NCI-H2227 (cell line): Measurements from ENCODE around the gene PALLD.

Experiments used
- DNase-seq: peaks from one replicate; lab custom pipeline; 2025; ENCODE audit not compliant: unreplicated experiment; lab: John Stamatoyannopoulos, UW

PALLD gene

DNA sequence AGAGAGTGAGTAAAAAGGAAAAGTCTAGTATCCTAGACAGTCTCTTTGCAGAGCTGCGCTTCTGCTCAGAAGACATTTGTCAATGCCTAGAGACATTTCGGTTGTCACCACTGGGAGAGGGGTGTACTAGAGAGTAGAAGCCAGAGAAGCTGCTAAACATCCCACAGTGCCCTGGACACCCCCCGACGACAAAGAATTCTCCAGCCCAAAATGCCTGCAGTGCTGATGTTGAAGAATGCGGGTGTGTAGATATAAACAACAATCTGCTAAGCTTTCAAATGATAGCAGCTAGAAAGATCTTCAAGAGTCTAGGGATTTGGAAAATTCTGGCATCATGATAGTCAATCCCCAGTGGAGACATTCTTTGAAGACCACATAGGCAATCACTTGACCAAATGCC lies 90.1 kb downstream of the PALLD start:
- DNase-seq = no peak

DNA sequence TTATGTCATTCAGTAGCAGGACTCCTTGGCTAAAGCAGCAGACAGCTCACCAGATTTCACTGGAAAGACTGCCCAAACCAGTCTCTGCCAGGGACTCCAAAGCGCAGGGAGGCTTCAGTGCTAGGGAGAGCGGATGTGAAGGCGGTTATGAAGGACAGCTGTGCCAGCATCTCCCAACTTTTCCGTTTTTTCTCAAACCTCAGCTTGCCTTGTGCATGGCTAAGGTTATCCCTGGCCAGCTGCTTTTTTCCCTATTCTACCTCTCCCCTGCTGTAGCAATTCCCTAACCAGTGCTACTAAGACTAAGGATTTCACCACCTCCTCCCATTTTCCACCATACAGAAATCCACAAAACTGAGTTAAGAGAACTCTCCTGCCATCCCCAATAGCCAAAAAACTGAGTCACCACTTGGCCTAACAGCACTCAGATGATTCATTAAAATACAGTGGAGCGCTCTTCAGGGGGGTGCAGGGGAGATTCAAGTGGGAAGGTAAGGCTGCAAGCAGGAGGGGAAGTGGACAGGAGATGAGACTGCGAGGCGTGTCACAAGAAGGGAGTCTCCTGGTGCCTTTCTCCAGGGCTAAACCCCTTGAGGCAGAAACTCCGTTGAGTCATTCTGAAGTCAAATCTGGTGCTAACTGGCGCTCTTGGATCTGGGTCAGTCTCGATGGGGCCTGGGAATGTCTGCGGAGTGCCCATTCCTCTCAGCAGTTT lies 90.7 kb downstream of the PALLD start:
- DNase-seq = no peak

DNA sequence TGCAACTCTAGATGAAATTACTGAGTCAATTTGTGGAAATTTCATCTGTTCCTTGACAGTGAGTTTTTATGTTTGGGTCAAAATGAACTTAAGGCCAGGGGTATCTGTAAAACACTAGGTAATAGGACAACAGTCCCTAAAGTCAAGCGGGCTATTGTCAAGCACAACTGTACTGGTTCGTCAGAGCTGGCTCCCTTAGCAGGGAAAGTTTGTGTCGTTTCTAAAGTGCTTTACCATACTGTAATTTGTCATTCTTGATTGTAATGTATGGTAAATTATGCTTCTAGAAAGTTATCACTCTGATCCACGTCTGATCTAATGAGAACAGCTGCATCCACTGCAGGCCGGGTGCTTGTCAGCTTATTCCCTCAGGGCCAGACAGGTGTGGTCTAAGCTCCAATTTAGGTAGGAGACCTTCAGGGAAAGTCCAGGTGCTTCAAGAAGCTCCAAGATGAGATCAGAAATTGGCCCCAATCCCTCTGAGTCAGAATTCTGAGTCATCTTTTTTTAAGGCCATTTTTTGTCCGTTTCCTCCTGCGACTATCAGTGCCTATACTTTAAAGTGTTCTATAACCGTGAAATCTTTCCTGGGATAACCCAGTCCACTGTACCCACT lies 92.2 kb downstream of the PALLD start:
- no peak for DNase-seq

DNA sequence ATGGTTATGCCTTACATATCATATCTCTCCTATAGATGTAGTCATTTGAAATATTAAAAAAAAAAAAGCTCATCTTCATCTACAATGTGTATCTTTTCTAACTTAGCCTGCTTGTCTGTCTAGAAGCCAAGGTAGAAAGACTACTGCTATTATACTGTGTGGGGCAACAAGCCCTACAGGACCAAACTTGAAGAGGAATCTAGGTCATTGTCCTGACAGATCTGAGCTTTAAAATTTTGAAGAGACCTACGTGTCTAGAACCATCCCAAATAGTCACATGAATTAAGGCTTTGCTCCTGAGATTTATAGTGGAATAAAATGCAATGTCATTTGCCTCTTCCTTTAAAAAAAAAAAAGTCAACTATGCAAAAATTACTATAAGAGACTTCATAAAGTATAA lies 95.8 kb downstream of the PALLD start:
- no peak for DNase-seq

DNA sequence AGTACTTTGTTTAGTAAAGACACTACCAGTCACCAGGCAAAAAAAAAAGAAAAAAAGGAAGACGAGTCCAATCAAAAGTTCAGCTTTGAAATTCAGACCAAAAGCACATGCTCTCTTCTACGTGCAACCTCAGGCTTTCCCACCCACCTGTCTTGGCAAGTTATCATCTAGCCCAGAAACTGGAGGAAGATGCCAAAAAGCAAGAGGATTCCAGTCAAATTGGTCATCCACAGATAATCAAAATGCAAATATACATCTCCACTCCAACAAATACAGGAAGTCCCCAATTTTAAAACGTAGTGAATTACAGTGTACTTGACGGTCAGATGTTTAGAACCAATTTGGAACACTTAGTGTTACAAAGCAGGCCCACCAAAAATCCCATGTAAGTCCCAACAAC lies 96.5 kb downstream of the PALLD start:
- DNase-seq = no peak

DNA sequence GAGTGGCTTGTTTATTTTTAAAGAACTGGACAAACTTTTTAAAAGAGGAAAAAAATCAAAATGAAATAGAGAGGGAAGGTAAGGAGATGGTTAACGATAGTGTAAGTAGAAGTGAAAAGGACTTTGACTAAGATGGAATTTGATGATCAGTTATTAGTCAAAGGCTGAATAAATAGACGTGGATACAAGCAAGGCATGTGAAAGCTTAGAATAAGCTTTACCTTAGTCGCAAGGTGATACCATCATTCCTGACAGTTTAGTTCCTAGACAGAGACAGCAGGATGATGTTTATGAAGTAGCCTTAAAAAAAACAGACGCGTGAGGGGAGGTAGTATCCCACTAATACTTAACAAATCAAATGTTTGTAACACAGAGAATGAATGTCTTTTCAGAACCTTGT lies 97.3 kb downstream of the PALLD start:
- DNase-seq = no peak

DNA sequence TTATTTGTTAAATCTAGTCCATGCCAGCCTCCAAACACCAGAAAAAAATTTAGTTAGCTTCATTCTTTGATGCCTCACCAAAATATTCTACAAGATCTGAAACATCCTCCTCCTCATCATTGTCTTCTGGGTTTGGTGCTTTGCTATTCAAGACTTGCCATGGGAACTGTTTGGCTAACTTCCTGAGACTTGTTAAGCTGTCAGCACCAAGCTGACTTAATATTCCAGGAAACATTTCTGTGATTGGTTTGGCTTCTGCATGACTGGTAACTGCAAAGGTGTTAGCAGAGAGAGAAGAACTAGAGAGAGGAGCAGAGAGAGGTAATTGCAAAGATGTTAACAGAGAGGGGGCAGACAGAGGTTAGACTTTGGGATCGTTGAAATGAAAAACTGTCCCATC lies 101.3 kb downstream of the PALLD start:
- no peak for DNase-seq

DNA sequence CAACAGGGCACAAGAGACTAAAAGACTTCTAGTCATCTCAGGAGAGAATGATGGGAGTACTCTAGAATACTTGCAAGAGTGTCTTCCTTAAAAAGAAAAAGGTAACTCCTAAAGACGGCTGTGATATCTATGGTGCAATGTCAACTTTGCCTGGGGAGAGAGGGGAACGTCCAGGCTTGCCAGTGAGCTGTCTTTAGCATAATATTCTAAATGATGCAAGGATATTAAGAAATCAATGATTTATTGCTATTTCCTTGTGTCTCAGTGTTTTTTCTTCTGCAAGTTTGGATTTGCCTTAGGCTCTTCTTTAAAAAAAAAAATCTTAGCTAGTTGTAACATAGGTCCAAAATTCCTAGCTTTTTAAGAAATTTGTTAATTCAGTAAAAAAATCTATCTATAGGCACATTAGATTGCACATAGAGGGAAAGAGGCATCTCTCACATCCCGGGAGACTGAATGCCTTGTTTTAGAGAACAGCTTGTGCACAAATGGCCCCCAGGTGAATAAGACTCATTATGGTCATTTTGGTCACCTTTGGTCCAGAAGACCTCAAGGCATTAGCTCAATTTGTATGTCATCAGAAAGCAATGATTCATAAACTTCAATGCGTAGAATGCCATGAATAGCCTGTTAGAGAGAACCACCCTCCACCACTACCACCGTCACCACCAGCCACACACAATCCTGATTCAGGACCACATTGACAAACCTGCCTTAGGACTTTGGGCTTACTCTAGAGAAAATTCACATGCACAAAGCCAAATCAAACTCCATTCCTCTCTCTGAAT lies 104.1 kb downstream of the PALLD start:
- no peak for DNase-seq

DNA sequence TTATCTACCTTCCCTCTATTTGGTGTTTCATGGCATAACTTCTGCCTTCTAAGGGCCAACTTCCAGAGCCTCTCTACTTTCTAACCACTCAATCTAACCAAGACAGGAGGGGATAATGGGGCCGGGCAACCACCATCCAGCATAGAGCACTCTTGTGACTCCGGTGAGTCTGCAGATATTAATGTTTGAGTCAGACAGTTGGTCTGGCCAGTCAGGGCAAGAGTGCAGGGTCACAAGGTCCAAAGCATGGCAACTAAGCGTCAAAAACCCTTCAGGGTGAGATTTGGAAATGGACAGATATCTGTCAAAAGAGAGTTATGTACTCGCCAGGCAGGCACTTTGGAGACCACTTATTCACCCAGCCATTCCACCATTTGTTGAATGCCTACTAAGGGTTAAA lies 105.0 kb downstream of the PALLD start:
- no peak for DNase-seq

DNA sequence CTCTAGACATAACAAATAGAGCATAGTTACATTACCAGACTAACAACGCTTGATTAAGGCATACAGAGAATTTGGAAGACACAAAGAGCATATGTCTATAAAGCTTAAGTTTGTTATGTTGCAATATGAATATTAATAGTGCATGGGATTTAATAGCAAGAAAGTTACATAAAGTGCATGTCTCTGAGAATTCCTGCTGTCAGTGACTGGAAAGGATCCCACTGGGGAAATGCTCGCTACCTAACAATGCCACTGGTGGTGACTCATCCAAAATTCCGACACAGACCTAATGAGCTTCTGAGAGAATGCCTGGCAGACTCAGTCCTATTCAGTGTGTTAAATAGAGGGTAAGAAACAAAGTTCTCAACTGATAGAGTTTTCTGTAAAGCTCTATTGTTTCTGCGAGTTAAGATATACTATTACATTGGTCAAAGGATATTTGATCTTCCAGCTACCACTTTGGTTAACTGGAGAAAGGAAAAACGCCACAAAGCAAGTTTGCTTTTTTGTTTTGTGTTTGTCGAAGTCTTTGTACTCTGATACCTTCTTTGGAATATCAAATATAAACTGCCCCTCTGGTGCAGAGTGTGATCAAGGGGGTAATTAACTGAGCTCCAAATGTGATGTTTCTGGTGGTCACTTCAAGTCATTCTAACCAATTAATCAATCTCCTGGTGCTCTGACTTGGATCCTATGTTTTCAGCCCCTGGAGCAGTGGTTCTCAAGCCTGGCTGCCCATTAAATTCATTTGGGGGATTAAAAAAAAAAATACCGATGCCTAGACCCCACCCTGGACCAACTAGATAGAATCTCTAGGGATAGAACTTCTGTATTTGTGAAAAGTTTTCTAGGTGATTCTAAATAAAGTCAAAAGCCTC lies 107.9 kb downstream of the PALLD start:
- no peak for DNase-seq

DNA sequence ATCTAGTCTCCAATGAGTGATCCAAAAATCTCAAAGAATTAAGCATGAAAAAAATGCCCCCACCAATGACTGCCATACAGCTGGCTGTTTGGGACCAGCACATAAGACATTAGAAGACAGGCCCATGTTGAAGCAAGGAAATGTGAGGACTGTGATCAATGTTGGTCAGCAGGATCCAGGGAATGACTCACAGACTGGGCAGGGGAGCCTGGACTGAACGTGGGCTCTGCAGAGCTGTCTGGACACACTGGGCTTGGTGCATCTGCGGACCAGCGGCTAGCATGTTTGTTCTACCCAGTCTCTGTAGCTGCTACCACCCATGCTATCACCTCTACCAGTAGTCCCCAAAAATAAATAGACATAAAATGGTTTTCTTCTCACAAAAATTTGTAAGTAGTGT lies 108.6 kb downstream of the PALLD start:
- DNase-seq = no peak

DNA sequence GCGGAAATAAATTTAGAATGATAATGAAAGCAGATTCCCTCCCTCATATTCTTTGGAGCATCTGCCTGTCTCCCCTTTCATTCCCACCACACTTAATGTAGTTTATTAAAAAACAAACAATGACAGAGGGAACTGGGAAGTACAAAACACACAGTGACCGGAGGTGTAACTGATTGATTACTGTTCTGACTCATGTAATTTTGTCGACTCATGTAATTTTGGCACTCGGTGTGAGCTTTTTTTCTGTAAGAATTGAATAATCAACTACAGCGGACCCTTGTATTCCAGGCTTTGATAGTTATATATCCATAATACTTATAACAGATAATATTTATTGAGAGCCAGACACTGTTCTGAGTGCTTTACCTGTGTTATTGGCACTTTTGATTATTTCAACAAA lies 110.4 kb downstream of the PALLD start:
- no peak for DNase-seq

DNA sequence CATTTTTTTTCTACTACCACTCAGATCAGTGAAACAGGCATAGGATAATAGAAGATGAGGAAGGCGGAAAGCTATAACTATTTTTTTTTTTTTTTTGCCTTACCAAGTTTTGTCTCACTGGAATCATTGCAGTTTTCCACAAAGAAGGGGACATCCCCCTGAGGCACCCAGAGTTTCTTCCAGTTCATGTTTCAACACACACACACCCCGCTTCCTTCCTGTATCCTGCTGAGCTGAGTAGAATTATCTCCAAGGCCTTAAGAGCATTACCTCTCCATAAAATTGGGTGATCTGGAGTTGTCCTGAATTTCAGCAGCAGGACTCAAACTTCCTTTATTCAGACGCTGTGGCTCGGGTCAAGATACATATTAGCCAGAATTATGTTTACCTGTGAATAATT lies 111.9 kb downstream of the PALLD start:
- DNase-seq = no peak

DNA sequence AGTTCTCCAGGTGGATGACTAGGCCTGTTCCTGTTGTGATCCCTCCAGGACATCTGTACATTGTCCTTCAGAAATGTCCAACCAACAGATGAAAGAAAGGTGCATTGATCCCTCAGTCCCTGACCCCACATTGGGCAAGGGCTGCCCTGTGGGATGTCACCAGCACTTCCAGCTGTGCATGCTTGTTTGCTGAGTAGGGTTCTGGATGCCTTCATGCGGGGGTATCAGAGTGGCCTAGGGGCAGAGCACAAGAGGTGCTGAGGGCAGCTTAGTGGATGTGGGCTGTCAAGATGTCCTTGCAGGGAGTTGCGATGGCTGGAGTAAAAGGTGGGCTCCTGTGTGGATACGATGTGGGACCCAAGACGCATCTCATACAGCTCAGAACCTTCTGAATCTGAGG lies 112.5 kb downstream of the PALLD start:
- no peak for DNase-seq

DNA sequence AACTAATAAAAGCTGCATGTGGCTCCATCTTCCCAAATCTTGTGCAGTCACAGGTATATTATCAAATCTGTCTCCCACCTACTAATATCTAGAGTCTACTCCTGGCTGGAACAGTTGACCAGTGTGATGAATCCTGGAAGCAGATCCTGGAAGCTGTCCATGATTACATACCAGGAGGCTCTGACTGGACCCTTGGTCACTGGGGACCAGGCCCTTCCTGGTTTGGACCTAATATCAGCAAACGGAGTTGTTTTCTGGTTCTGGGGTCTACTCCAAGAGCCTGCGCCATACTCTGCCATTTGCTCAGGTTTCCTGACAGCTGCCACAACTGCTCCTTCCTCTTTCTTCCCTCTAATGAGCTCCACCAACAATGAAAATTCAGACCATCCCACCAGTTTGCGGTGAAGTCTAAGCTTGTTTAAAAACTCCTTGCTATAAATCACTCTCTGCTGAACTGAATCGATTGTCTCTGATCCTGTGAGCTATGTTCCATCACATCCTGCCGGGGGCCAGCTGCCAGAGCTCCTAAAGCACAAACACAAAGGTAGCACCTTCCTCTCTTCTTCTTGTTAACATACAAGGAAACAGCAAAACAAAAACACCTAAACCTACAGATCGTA lies 114.2 kb downstream of the PALLD start:
- DNase-seq = no peak

DNA sequence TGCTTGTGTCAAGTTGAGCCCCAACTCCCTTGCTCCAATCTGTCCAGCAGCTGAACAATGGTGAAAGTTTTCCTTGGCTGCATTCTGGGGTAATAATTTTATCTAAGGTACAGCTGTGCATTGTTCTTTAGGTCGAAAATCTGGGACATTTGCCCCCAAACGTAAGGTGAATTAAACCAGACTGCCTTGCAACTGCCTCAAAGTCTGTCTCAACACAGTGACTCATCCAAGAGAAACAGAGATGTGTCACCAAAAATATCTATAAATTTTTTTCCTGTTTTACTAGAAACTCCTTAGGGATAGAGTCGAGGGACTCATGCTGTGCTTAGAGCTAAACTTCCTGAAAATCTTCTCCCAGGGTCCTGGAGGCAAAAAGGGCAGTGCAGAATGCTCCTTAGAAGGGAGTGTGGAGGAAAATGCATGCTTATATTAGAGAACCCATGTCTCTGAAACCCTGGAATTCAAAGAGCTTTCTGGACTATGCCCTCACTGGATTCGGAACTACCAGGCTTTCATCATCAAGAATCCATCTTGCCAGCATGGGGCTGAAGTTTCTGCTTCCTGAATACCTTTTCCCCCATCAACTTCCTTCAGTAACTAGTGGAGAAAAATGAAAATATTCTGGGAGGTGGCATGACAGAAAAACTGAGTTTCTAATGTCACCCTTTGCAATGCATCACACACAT lies 115.7 kb downstream of the PALLD start:
- DNase-seq = no peak

DNA sequence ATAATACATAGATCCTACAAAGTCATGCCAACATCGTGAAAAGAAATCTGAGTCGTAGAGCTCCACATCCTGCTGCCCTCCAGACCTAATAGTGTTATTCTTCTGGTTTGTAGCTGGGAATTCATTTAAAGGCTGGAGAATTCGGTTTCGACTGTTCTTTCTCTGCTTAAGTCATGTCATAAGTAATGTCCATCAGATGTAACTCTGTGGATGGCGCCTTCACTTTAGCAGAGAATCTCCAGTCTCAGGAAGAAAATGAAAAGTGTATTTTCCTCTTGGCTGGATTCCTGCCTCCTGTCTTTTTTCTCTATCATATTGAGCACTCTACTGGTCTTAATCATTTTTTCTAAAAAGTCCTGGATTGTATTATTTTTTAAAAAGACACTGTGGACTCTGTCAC lies 117.0 kb downstream of the PALLD start:
- no peak for DNase-seq

DNA sequence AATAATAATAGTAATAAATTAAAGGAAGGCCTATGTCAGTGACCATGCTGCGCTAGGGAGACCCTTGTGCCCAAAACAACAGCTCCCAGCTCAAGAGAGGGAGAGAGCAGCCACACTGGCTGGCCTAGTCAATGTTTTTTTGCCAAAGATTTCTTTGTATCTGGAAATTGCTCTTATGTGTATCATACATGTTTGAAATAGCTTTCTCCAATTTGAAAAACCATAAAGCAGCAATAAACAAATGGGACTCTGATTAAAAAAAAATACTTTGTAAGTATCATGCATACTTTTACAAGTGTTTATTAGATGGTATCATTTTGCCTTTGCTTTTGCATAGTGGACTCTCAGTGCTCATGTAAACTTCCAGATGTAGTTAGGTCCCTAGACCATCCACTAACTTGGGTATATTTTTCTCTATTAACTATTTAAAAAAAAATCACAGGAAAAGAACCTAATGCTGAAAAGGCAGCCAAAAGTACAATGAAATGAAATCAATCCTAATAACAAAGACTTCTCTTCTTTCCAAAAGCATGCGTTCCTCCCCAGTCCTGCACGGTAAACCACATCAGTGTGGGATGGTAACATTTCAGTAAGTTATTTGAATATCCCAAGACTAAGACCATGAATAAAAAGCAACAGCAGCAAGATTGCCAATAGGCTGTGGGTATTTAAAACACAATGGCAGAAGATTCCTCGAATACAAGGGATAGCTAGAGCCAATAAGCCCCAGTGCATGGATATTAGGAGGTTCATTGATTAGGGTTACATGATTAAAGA lies 117.6 kb downstream of the PALLD start:
- no peak for DNase-seq

DNA sequence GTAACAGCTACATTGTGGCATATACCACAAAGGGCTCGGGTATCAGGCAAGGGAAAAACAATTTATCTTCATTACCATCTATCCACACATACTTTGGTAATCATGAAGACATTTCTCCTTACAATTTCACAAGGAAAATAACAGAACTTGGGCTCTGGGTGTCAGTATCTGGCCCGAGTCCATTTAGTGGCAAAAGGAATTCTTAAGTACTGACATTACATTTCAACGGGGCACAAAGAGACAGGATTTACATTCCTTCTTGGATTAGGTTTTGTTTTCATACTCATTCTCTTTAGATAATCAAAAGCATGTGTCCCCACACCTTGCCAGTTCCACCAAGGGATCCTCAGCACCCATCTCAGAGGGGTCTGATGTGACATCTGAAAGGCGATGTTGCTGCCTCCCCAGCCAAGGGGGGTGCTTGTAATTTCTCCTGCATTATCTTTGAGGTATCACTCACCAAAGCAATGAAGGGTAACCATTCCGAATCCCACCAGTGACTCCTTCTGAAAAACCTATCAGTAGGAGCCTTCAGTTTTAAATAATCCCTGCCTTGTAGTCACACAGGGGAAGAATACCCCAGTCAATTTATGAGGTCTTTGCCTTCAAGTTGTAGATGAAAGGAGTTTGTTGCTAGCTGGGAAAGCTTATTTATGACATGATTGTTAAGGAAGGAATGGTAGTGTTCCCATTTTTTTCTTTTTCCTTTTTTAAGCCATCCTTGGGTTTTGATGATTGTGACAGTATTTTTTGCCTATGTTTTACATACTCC lies 118.6 kb downstream of the PALLD start:
- no peak for DNase-seq
